HUDEP-2 (cell line): ENCODE data around the gene P2RY6.

Experiments used
- DNase-seq, 76 experiments: peaks; one replicate each; lab custom pipeline; 2025; ENCODE audit not compliant: unreplicated experiment in 76 of 76; lab: John Stamatoyannopoulos, UW

P2RY6 gene

GRCh38 chr11:73330569-73331093, 58.5 kb downstream of the P2RY6 start:
- peak in 3 of 76 experiments; percentile 4 to 9 (median 8) for DNase-seq

- no peak for DNase-seq
Observed at GRCh38 chr11:73331138-73331916, 59.2 kb downstream of the P2RY6 start.

GRCh38 chr11:73333173-73333572, 61.0 kb downstream of the P2RY6 start:
- no peak for DNase-seq

GRCh38 chr11:73333640-73334383, 61.7 kb downstream of the P2RY6 start:
- no peak for DNase-seq

DNA sequence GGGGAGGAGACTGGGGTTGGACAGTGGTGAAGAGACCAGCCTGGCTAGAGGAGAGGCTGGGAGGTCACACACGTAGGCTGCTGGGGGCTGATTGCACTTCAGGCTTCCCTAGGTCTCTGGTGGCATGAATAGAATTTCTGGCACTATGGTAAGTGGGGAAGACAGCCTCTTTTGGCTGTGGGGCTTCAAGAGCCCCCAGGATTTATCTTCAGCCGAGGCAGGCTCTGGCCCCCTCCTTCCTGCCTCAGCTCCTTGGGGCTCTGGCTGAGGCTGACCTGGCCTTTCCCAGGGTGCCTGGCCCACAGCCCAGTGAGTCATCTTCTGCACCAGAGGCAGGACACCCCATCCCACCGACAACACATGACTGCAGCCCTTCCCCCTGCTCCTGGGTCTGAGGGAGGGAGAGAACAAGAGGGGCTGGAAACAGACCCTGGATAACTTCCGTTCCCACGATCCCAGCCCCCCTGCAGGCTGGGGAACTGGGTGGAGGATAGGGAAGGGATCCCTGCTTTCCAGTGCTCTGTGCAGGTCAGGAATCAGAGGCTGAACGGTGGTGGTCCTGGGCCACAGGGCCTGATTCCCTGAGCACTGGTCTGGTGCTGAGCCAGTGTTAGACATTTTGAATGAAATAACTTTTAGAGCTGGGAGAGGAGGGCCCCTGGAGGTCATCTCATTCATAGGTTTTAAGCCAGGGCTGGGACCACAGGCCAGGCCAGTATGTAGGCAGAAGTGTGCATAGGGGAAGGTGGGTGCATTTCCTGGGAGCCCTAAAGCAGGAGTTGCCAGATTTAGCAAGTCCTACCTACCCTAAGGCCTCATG, 62.5 kb downstream of the P2RY6 start:
- DNase-seq = peak in 35 of 76 experiments; percentile 2 to 53 (median 25)

DNA sequence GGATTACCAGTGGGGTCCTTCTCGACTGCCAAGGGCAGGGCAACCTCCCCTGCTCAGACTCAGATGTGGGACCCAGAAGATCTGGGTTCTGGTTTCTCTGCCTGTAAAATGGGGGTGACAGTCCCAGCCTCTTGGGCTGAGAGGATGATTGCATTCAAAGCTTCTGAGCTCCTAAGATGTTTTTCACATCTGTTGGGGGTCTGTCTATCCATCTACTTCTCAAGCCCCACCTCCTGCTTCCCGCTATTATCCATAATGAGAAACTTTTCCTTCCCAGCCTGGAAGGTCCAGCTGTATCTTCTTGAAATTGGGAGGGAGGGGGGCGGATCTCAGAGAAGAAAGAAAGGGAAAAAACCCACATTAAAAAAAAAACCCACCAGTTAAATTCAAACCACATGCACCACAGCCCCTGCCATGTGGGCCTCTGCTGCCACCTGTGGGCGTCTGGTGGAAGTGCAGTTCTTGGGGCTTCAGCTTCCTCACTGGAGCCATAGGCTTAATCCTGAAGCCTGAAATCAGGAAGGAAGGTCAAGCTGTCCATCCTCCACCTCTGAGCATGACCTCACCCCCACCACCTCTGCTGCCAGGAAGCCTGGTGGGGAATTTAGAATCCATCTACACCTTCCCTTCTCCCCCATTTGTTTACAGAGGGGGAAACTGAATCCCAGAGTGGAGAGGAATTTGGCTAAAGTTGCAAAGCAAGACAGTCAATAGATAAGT, 63.2 kb downstream of the P2RY6 start:
- peak in 61 of 76 experiments; percentile 5 to 79 (median 41) for DNase-seq

- no peak for DNase-seq
Observed at GRCh38 chr11:73337846-73338245, 65.7 kb downstream of the P2RY6 start.

GRCh38 chr11:73338279-73338678, 66.1 kb downstream of the P2RY6 start:
- DNase-seq = no peak

- no peak for DNase-seq
Observed at GRCh38 chr11:73340164-73340563, 68.0 kb downstream of the P2RY6 start.

GRCh38 chr11:73342633-73343032, 70.5 kb downstream of the P2RY6 start:
- no peak for DNase-seq

DNA sequence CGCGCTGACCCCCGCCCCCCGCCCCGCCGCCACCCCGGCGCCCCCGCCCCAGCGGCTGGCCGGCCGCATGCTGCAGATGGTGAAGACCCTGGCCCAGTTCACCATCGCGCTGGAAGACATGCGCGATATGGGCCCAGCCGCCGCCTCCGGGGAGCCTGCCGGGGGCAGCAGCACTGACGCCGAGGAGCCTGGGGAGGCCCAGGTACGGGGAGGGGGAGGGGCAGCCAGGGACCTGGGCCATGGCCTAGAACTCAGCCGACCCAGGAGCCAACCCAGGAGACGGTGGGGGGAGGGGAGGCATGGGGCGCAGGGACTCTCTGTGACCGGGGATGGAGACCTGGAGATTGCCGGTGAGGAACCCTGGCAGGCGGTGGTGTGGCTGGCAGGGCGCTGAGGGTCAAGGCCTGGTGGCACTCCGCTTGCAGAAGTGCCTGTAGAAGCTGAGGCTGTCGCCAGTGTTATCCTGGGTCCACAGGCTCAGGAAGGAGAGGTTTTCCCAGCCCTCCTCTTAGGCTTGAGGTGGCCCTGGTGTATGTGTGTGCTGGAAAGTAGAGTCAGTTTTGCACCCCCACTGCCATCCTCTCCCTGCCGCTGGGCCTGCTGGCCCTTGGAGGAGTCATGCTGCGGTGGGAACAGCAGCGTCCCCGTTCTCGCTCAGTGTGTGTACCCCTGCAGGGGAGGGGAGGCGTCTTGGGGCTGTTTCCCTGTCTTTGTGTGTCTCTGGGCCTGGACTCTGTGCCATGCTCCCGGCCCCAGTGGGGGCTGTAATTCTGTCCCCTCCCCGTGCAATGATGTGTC, 71.1 kb downstream of the P2RY6 start:
- no peak for DNase-seq

DNA sequence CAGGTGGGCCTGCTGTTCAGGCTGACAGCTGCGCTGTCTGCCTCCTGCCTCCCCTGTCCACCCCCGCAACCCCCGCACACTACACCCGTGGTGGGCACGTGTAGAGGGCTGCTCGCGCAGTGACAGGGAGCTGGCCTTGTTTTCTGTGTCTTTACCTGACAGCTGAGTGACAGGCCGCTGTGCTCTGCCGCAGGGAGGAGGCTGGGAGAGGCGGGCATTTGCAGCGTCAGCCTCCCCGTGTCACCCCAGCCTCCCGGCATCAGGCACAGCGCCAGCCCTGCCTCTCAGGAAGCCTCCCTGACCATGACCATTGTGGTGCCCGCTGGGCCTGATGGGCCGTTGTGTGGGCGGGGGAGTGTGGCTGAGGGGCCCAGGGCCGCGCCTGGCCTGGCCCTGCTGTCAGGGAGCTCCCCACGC, 72.1 kb downstream of the P2RY6 start:
- DNase-seq = peak in 5 of 76 experiments; percentile 15 to 54 (median 29)

DNA sequence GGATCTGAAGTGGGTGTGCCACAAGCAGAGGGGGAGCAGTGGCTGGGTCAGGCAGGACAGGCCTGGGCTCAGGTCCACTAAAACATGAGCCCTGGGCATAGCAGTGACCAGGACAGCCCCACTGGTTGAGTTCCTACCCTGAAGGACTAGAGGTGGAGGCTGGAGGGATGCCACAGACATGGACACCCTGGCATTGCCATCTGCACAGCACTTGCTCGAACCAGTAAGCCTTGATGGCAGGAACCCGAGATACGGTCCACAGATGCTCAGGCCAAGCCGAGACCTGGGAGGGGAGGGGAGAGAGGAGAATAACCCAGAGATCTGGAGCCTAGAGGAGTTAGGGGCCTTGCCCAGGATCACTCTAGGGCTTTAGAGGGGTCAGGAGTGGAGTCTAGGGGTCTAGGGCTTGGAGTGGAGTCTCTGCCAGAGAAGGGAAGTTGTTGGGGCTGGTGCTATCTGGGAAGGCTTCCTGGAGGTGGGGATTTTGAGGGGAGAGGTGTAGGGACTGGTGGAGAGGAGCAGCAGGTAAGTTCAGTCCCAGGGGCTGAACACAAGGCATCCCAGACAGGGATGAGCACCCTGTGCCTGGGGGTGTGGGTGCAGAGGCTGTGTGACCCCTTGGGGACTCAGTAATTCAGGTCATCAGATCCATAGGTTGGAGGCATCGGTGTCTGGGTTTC, 73.5 kb downstream of the P2RY6 start:
- DNase-seq = no peak

DNA sequence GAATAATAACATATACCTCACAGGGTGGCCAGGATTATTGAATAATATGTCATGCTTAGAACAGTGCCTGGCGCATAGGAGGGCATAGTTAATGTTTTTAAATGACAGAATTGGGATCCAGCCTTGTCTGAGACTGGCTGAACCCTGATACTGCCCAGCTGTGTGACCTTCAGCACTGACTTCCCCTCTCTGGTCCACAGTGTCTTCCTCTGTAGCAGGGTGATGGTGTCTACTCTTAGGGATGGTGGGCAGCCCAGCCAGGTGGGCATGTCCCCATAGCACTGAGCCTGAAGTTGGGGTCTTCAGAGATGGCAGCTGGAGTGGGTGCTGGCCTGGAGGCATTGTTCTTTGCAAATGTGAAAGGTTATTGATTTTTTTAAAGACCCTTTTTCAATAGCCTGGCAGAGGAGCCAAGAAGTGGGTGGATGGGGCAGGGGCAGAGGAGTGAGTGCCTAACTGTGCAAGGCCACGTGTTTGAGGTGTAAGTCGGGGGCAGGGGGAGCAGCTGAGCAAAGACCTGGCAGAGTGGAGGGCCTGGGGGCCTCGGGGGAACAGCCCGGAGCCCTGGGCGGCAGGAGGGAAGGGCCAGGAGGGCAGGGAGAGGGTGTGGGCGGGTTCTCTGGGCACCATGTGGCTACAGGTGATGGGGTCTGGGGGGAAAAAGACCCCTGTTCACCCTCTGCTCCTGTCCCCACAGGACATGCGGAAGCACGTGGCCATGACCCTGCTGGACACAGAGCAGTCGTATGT, 74.2 kb downstream of the P2RY6 start:
- DNase-seq = no peak

- no peak for DNase-seq
Observed at GRCh38 chr11:73347067-73347466, 74.9 kb downstream of the P2RY6 start.
